ENCODE measurements around the gene NEK1. TPM values are rescaled to one million over a fixed set of nuclear protein-coding genes. Genes with fewer than 3 reads are reported as not detected.
A peak's percentile ranks its signal among the peaks of the same experiment; 100 is the strongest.
"Not testable (repeated sequence)": the region's sequence is repeated elsewhere in the genome, so short reads cannot be mapped to it uniquely, and the experiment has no call there.

The NEK1 gene
- total RNA-seq, 1 experiment from 2014 or later, result 4.5 TPM

- no peak for DNase-seq (ENCODE audit: low spot score)
These were observed 16.2 kb upstream of the NEK1 start for GRCh38 chr4:169628579-169628978.

- DNase-seq (ENCODE audit: low spot score), result no peak
These were observed 14.9 kb upstream of the NEK1 start for GRCh38 chr4:169627307-169627706.

DNA sequence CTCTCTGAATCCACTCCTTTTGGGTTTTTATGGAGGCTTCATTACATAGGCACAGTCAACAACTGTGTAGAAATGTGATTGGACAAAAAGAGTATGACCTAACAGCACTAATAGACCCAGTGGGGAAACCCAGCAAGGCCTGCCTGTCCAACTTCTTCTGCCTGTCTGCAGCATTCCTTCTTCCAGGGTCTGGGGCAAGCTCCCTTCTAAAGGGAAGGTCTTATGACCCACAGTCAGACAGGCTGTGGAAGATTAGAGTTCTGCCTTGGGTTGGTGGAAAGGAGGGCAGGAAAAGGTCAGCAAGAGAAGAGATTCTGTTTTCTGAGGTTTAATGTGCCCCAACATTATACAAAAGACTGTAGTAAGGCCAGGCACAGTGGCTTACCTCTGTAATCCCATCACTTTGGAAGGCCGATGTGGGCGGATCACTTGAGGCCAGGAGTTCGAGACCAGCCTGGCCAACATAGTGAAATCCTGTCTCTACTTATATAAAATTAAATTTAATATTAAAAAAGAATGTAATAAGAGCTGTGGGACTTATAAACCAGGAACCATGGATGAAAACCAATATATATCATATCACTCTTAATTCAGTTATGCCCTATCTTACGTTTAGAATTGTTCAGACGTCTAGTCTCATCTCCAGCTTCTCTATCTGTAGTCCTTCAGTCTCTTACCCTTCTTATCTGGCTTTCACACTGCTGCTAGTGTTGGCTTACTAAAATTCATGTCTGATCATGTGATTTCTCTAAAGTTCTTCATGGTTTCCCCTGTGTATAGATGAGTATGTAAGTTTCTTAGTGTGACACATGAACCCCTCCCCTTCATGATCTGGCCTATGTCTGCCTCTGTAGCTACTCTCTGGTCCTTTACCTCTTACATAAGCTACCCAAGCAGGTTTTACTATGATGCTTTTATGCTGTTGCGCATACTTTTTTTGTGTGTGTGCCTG is 14.2 kb upstream of the NEK1 start:
- no peak for DNase-seq (ENCODE audit: low spot score)

DNA sequence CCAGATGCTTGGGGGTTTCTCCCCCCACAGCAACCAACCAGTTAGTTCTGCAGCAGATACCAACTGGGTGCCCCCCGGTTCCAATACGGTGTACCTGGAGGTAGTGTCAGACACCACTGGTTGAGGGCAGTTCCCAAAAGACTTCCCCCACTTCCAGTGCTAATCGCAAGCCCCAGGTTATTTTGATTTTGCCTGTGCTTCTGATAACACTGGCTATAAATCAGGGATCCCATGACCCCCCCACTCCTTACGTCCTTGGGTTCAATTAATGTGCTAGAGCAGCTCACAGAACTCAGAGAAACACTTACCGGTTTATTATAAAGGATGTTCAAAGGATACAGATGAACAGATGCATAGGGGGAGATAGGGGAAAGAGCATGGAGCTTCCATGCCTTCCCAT is 13.5 kb upstream of the NEK1 start:
- no peak for DNase-seq (ENCODE audit: low spot score)

DNA sequence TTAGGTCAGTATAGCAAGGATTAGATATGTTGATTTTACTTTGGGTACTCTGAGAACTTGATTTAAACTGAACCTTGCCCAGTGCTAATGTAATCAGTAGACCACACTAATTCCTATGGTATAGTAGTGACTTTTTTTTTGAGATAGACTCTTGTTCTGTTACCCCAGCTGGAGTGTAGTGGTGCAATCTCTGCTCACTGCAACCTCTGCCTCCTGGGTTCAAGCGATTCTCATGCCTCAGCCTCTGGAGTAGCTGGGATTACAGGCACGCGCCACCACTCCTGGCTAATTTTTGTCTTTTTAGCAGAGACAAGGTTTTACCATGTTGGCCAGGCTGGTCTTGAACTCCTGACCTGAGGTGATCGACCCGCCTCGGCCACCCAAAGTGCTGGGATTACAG is 11.6 kb upstream of the NEK1 start:
- not testable (repeated sequence) for DNase-seq (ENCODE audit: low spot score)

- no peak for DNase-seq (ENCODE audit: low spot score)
These were observed 10.2 kb upstream of the NEK1 start for GRCh38 chr4:169622566-169622965.

DNA sequence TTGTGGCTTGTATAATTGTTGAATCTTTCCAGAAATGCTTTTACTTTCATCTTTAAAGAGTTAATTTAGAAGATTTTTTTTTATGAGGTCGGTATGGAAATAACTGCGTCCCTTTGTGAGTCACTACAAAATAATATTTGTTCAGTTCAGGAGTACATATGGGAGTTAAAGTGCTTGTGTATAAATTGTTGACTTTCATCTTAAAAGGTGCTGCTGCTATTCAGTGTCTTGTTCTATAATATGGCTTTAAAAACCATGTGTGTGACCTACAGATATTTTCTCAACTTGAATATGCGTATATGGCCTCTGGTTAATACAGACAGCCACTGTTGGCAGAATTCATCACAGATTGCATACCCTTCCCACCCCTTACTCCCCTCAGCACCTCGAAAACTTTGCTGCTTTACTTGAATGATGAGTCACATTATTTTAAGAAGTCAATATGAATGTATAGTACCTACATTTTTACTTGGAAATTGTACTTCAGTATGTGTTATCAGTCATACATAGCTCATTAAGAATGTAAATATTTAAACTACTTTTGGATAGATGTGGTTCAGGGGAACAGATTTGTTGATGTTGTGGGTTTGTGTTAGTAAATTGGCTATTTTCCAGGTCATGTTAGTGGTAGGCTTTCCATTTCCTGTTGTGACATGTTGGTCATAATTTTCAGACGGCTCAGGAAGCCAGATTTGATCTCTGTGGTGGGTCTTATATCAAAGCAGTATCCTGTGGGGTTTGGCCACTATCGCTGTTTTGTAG is 9.5 kb upstream of the NEK1 start:
- DNase-seq (ENCODE audit: low spot score), result peak; percentile 85

DNA sequence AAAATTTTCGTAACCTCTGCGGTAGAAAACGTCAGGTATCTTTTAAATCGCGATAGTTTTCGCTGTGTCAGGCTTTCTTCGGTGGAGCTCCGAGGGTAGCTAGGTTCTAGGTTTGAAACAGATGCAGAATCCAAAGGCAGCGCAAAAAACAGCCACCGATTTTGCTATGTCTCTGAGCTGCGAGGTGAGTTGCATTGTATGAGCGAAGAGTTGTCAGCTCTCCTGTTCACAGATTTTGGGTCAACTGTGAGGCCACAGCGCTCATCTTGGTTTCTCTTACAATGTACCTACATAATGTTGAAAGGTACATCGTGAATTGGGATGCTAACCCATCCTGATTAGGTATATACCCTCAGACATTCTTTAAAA is 8.5 kb upstream of the NEK1 start:
- no peak for DNase-seq (ENCODE audit: low spot score)

GRCh38 chr4:169619958-169620879 is 7.8 kb upstream of the NEK1 start, which contains the start of gene CLCN3:
TSS of gene CLCN3 (plus strand) at chr4:169620578. CDS start at chr4:169635929, 15,351 bp downstream.
- peak; percentile 96 for DNase-seq (ENCODE audit: low spot score)

DNA sequence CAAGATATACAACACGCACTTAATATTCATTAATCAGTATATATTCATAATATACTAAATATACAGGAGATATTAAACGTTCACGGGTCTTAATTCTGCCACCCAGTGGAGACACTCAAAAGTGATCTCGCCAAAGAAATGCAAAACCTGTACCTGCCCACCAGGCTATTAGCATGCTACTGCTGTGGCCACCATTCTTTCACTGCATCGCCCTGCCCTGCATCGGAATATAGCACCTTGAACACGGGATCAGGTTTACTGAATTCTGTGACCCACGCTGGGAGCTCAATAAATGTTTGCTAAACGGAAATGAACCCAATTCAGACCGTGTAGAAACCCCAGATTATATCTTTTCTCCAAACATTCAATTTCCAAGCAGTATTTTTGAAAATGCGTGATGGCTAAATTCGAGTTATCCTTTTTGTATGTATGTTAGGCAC is 7.2 kb upstream of the NEK1 start:
- DNase-seq (ENCODE audit: low spot score), result peak; percentile 36

- DNase-seq (ENCODE audit: low spot score), result no peak
These were observed 6.6 kb upstream of the NEK1 start for GRCh38 chr4:169618986-169619385.

DNA sequence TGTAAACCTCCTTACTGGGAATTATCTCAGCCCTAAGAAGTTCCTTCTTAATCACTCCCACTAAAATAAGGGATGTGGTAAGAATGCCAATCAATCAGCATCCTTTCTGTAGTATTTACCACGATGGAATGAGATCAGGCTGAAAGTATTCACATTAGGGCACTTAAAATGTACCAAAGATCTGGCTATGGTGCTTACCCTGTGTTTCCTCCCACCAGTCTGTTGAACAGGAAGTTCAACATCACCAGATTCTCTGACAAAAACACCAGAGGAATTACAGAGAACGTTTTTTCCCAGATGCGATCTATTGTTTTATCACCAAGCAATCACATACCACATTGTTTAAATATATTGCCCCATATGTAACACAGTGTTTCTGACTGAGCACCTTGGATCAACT is 5.9 kb upstream of the NEK1 start:
- DNase-seq (ENCODE audit: low spot score), result no peak

- DNase-seq (ENCODE audit: low spot score), result no peak
These were observed 4.9 kb upstream of the NEK1 start for GRCh38 chr4:169617306-169617705.

GRCh38 chr4:169616846-169617245 is 4.5 kb upstream of the NEK1 start:
- DNase-seq (ENCODE audit: low spot score), result no peak

GRCh38 chr4:169615467-169616106 is 3.2 kb upstream of the NEK1 start:
- no peak for DNase-seq (ENCODE audit: low spot score)

DNA sequence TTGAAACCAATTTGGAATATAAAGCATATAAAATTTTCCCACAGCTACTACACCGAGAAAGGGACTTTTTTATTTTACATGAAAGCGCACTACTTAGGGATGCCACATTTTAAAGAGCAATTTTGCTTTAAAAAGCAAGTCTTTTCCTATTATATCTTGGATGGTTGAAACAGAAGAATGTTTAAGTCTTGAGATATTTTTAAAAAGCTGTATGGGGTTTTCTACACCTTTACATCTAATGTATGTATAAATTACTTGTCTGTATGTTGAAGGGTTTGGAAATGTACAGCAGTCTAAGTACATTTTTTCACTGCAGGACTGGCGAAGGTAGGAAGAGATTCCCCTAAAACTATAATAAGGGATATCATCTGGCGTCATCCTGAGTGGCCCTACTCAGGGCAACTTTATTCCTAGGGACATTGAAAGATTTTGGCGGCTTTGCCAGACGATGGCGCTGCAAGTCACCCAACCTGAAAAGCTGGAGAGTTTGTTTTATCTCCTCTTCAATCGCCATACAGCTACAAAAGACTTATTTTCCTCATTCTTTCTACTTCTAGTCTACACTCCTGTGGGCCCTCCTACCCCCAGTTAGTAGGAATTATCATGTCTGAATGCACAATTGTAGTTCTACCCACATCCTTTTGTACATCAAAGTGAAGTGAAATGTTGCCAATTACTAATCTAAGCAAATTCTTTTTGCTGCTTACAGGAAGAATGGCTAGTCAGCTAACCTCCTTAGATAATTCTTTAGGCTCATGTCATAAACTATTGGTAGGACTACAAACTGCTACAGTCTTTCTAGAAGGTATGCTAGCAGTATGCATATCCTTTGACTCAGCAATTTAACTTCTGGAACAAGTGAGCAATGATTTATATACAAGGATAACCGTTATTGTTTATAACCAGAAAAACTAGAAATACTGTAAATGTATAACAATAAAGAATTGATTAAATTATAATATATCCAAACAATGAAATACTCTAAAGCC is 782 bp upstream of the NEK1 start:
- peak; percentile 58 for DNase-seq (ENCODE audit: low spot score)

DNA sequence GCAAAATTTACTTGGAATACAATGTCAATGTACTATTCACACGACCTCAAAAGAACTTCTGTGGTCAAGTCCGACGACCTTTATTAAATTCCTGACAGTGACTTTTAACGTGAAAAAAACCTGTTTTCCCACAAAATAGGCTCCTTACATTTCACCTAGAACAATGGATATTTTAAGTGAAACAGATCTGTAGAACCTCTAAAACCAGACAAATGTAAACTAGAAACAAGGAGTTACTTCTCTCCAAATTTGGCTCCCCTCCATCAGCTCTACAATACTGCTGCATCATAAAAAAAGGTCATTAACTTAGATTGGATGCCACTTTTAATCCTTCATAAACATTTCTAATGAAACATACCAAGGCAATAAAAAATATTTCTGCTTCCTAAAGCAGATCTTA is 1.2 kb downstream of the NEK1 start:
- DNase-seq (ENCODE audit: low spot score), result no peak

- DNase-seq (ENCODE audit: low spot score), result no peak
These were observed 7.5 kb downstream of the NEK1 start for GRCh38 chr4:169604903-169605331.

GRCh38 chr4:169604131-169604900 is 8.1 kb downstream of the NEK1 start:
- peak; percentile 83 for DNase-seq (ENCODE audit: low spot score)
